GM20000 (cell line): ENCODE results near the gene CPTP.

ENCODE experiments used
- DNase-seq: peaks from one replicate; pipeline ENCODE4 v3.0.0; 2012; ENCODE audit warnings: low spot score
- CTCF ChIP-seq: IDR thresholded peaks from 2 replicates; pipeline ENCODE4 v1.5.1; 2012; ENCODE audit warnings: mild to moderate bottlenecking, control low read depth; ENCODE audit errors: extremely low read depth, missing control alignments

The CPTP gene

GRCh38 chr1:1325288-1326074 lies 879 bp downstream of the CPTP start:
- no peak for TF ChIP-seq CTCF
- no peak for DNase-seq

GRCh38 chr1:1326075-1326605 lies 1.5 kb downstream of the CPTP start:
- TF ChIP-seq CTCF: no peak
- DNase-seq: no peak

GRCh38 chr1:1327291-1327690 lies 2.7 kb downstream of the CPTP start:
- no peak for DNase-seq
- TF ChIP-seq CTCF: no peak

- no peak for DNase-seq
- no peak for TF ChIP-seq CTCF
Observed at GRCh38 chr1:1328254-1328653, 3.7 kb downstream of the CPTP start.

- TF ChIP-seq CTCF: no peak
- no peak for DNase-seq
Observed at GRCh38 chr1:1329304-1330210, 5.0 kb downstream of the CPTP start.

- no peak for DNase-seq
- no peak for TF ChIP-seq CTCF
Observed at GRCh38 chr1:1330366-1331067, 5.9 kb downstream of the CPTP start.
